Smooth muscle cell of the brain vasculature (primary cell): ENCODE data around the gene LDHD.

Experiments
- DNase-seq: peaks from one replicate; pipeline ENCODE4 v3.0.0-alpha.2; 2012; ENCODE audit warnings: low read depth, low spot score

Gene LDHD

GRCh38 chr16:75114946-75115825 is 1.4 kb downstream of the LDHD start:
- DNase-seq: no peak

GRCh38 chr16:75114179-75114945 is 2.2 kb downstream of the LDHD start:
- no peak for DNase-seq

- DNase-seq: no peak
These were observed 2.9 kb downstream of the LDHD start for GRCh38 chr16:75113541-75114121.

- no peak for DNase-seq
These were observed 3.7 kb downstream of the LDHD start for GRCh38 chr16:75112734-75113491.

GRCh38 chr16:75111961-75112733 is 4.4 kb downstream of the LDHD start:
- no peak for DNase-seq

GRCh38 chr16:75111514-75111940 is 5.1 kb downstream of the LDHD start:
- no peak for DNase-seq

- peak; percentile 84 for DNase-seq
These were observed 5.7 kb downstream of the LDHD start for GRCh38 chr16:75110637-75111513.

- no peak for DNase-seq
These were observed 6.8 kb downstream of the LDHD start for GRCh38 chr16:75109732-75110243.

GRCh38 chr16:75108792-75109731 is 7.5 kb downstream of the LDHD start:
- peak; percentile 76 for DNase-seq

- no peak for DNase-seq
These were observed 9.1 kb downstream of the LDHD start for GRCh38 chr16:75107505-75107904.

GRCh38 chr16:75106351-75107274 is 10.0 kb downstream of the LDHD start:
- no peak for DNase-seq

GRCh38 chr16:75105306-75106061 is 11.1 kb downstream of the LDHD start:
- DNase-seq: no peak

- no peak for DNase-seq
These were observed 11.7 kb downstream of the LDHD start for GRCh38 chr16:75104836-75105235.

- DNase-seq: no peak
These were observed 12.6 kb downstream of the LDHD start for GRCh38 chr16:75103994-75104393.

GRCh38 chr16:75102595-75102994 is 14.0 kb downstream of the LDHD start:
- no peak for DNase-seq

- no peak for DNase-seq
These were observed 14.9 kb downstream of the LDHD start for GRCh38 chr16:75101635-75102034.

- DNase-seq: no peak
These were observed 16.0 kb downstream of the LDHD start for GRCh38 chr16:75100603-75100990.
